ENCODE data around the gene NDUFB10. TPM values are rescaled to one million over a fixed set of nuclear protein-coding genes. Genes with fewer than 3 reads are reported as not detected.

The NDUFB10 gene
- polyA plus RNA-seq (2012; ENCODE audit: insufficient read length, low read depth), result 428 TPM

DNA sequence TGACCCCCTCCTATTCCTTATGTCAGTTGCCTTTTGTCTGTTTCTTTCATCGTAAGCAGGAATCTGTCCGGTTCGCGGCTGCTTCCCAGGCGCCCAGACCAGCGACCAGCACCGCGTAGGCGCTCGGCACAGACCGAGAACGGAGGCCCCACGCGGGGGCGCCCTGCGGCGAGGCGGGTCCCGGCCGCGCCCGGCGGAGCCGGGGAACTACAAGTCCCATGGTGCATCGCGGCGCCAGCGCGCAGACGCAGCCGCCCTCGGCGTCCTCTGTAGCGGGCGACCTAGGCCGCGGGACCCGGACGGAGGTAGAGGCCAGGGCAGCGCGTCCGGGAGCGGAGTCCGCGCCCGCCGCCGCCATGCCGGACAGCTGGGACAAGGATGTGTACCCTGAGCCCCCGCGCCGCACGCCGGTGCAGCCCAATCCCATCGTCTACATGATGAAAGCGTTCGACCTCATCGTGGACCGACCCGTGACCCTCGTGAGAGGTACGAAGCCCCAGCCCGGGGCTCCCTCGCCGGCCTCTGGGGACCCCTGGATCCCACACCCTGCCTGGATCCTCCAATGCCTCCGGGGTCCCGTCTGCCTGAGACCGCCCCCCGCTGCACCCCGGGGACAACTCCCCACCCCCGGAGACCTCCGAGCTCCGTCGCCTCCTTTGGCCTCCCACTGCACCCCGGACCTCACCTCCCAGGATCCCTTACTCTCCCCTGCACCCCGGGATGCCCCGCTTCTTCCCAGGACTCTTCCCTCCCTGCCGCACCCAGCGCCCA is at the start of gene NDUFB10:
Gene NDUFB10, plus strand, starts transcription at position 270 of the 771 bp plus-strand sequence. Its CDS starts 87 bp downstream, at position 357.
- no peak for TF ChIP-seq SIN3A (IDR thresholded peaks at IDR 0.05; ENCODE audit: borderline replicate concordance, insufficient read depth, low read length)
- TF ChIP-seq TAF1 (IDR thresholded peaks at IDR 0.05; ENCODE audit: borderline replicate concordance, insufficient read depth, low read length), result peak; percentile 86
- TF ChIP-seq, protein P1, sequence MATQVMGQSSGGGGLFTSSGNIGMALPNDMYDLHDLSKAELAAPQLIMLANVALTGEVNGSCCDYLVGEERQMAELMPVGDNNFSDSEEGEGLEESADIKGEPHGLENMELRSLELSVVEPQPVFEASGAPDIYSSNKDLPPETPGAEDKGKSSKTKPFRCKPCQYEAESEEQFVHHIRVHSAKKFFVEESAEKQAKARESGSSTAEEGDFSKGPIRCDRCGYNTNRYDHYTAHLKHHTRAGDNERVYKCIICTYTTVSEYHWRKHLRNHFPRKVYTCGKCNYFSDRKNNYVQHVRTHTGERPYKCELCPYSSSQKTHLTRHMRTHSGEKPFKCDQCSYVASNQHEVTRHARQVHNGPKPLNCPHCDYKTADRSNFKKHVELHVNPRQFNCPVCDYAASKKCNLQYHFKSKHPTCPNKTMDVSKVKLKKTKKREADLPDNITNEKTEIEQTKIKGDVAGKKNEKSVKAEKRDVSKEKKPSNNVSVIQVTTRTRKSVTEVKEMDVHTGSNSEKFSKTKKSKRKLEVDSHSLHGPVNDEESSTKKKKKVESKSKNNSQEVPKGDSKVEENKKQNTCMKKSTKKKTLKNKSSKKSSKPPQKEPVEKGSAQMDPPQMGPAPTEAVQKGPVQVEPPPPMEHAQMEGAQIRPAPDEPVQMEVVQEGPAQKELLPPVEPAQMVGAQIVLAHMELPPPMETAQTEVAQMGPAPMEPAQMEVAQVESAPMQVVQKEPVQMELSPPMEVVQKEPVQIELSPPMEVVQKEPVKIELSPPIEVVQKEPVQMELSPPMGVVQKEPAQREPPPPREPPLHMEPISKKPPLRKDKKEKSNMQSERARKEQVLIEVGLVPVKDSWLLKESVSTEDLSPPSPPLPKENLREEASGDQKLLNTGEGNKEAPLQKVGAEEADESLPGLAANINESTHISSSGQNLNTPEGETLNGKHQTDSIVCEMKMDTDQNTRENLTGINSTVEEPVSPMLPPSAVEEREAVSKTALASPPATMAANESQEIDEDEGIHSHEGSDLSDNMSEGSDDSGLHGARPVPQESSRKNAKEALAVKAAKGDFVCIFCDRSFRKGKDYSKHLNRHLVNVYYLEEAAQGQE (IDR thresholded peaks at IDR 0.05; ENCODE audit: insufficient read depth in 1 of 2, low read depth in 2 of 2, low read length in 2 of 2), result peak; percentile 21 to 36; a peak in 1 of 4 replicates
- peak; percentile 89 for TF ChIP-seq POLR2AphosphoS5 (IDR thresholded peaks at IDR 0.05; ENCODE audit: low read depth, low read length)

DNA sequence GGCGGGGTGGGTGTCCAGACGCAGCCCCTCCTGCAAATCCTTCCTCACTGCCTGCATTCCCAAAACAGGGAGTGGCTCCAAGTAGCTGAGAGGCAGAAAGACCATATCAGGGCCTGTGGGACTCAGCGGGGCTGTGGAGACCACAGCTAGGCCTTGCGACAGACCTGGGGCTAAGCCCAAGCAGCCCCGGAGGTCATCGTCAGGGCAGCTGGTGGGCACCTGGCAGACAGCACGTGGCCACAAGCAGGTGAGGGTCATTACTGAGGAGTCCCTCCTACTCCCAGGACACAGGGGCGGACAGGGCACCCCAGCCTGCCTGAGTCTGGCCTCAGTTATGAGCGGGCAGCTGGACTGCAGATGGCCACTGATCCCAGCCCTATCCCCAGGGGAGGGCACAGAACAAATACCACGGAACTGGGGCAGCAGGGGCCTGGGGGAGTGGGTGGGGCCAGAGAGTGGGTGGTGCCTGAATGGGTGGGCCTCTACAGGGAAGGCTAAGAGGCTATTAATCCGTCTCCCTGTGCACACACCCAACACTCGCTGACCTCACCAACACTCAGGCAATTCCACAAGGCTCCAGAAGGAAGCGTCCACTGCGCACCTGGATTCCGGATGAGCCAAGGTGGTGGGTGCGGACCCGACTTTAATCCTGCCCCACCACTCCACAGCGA is 49.6 kb upstream of the NDUFB10 start:
- TF ChIP-seq FOXP2 (optimal IDR thresholded peaks at IDR 0.05; ENCODE audit: borderline replicate concordance, extremely low read depth, extremely low read length, insufficient read depth), result no peak
- no peak for TF ChIP-seq SIN3A (IDR thresholded peaks at IDR 0.05; ENCODE audit: borderline replicate concordance, insufficient read depth, low read length)
- no peak for TF ChIP-seq POLR2AphosphoS5 (IDR thresholded peaks at IDR 0.05; ENCODE audit: low read depth, low read length)
- no peak for TF ChIP-seq TAF1 (IDR thresholded peaks at IDR 0.05; ENCODE audit: borderline replicate concordance, insufficient read depth, low read length)
- TF ChIP-seq, protein P1 (IDR thresholded peaks at IDR 0.05; ENCODE audit: insufficient read depth in 1 of 2, low read depth in 2 of 2, low read length in 2 of 2), result no peak

DNA sequence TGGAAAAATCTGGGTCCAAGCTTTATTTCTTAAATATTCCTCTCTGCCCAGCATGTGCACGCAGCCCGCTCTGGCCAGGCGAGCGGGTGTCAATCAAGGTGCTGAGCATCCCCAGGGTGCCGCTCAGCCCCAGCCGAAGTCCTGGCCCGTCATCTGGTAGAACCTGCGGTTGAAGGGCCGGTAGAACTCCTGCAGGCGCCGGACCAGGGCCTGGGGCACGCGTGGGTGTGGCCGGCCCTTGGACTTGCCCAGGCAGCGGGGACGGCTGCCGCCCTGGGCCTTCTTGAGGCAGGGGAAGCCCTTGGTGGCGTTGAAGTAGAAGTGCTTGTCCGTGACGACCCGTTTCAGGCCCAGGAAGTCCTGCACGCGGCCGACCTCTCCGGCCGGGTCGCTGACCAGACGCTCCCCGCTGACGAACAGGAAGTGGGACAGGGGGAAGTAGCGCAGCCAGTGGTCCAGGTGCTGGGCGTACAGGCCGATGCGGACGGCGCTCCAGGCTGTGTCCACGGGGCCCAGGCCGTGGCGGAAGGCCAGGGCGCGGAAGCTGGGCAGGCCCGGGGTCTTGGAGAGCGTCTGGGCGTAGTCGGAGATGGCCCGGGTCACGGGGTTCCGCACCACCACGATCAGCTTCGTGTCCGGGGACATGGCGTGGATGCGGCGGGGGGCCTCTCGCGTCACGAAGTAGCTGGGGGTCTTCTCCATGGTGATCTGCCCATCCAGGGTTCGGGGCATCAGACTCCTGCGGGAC is 47.7 kb upstream of the NDUFB10 start:
- TF ChIP-seq TAF1 (IDR thresholded peaks at IDR 0.05; ENCODE audit: borderline replicate concordance, insufficient read depth, low read length), result no peak
- TF ChIP-seq FOXP2 (optimal IDR thresholded peaks at IDR 0.05; ENCODE audit: borderline replicate concordance, extremely low read depth, extremely low read length, insufficient read depth), result no peak
- TF ChIP-seq SIN3A (IDR thresholded peaks at IDR 0.05; ENCODE audit: borderline replicate concordance, insufficient read depth, low read length), result no peak
- TF ChIP-seq POLR2AphosphoS5 (IDR thresholded peaks at IDR 0.05; ENCODE audit: low read depth, low read length), result no peak
- TF ChIP-seq, protein P1 (IDR thresholded peaks at IDR 0.05; ENCODE audit: insufficient read depth in 1 of 2, low read depth in 2 of 2, low read length in 2 of 2), result no peak

DNA sequence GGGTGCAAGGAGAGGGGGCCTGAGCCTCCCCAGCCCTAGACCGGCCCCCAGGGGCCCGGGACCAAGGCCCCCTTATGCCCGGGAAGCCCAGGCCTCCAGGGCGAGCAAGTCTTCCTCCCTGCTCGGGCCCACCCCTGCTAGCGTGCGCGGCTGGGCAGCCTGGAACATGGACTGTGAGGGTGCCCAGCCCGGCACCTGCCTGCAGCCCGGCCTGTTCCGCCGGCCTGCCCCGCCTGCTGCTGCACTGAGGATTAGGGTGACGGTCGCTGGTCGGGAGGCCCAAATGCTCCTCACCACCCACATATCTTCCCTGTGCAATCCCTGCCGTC is 47.2 kb upstream of the NDUFB10 start:
- TF ChIP-seq SIN3A (IDR thresholded peaks at IDR 0.05; ENCODE audit: borderline replicate concordance, insufficient read depth, low read length) (no peak), TAF1 (IDR thresholded peaks at IDR 0.05; ENCODE audit: borderline replicate concordance, insufficient read depth, low read length) (no peak), FOXP2 (optimal IDR thresholded peaks at IDR 0.05; ENCODE audit: borderline replicate concordance, extremely low read depth, extremely low read length, insufficient read depth) (no peak), POLR2AphosphoS5 (IDR thresholded peaks at IDR 0.05; ENCODE audit: low read depth, low read length) (no peak)
- TF ChIP-seq, protein P1 (IDR thresholded peaks at IDR 0.05; ENCODE audit: insufficient read depth in 1 of 2, low read depth in 2 of 2, low read length in 2 of 2), result no peak

Data from PFSK-1 (cell line).